Measurements from ENCODE around the gene COG7. TPM values are rescaled to one million over a fixed set of nuclear protein-coding genes. Genes with fewer than 3 reads are reported as not detected.

Gene COG7
- total and polyA plus RNA-seq, 9 donors = 13.8 to 21.5 (median 19.0) TPM

DNA sequence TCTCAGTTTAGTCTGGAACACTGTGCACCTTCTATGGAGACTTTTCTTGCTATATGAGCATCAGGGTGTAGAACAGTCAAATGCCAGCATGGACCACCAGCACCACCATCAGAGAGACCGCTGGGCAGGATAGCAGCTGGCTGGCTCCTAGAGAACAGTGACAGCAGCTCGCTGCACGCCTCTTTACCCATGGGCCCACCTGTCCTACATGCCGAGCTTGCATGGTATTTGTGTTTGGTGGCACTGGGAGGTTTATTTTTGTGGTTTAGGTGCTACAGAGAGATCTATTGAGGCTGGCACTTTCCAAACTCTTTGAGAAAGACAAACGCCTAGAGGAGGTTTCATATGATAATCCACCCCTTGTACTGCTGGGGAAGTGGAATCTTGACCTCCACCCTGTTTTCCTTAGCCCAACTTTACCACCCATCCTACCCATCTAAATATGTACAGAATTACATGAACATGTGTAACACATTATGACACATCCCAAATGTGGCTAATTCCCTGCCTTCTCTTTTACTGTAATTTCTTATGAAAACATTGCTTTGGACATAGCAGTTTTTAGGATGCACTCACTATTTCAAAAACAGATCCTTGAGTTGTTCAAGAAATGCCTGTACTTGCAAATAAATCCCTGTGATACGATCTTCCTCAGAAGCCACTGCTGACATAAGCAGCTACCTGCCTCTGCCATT lies 46.3 kb downstream of the COG7 start:
- Histone ChIP-seq H3K27ac (no peak overlapping the region), H3K36me3 (no peaks in the 10 kb centered on the region), H3K4me1 (ENCODE audit: insufficient read depth) (no peaks in the 10 kb centered on the region), H3K27me3 (no peaks in the 10 kb centered on the region), H3K4me3 (no peak overlapping the region), H3K9me3 (no peaks in the 10 kb centered on the region)
- TF ChIP-seq POLR2A (IDR thresholded peaks at IDR 0.05) (no peak), EP300 (IDR thresholded peaks at IDR 0.05) (no peak)
- TF ChIP-seq, protein P1, sequence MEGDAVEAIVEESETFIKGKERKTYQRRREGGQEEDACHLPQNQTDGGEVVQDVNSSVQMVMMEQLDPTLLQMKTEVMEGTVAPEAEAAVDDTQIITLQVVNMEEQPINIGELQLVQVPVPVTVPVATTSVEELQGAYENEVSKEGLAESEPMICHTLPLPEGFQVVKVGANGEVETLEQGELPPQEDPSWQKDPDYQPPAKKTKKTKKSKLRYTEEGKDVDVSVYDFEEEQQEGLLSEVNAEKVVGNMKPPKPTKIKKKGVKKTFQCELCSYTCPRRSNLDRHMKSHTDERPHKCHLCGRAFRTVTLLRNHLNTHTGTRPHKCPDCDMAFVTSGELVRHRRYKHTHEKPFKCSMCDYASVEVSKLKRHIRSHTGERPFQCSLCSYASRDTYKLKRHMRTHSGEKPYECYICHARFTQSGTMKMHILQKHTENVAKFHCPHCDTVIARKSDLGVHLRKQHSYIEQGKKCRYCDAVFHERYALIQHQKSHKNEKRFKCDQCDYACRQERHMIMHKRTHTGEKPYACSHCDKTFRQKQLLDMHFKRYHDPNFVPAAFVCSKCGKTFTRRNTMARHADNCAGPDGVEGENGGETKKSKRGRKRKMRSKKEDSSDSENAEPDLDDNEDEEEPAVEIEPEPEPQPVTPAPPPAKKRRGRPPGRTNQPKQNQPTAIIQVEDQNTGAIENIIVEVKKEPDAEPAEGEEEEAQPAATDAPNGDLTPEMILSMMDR (IDR thresholded peaks at IDR 0.05) = no peak
- DNase-seq = no peak
- intact Hi-C loops (cut with DNase I) = no loop called here
- WGBS, 3 donors = 93 to 98% (median 94%) methylated on average over 6 of the region's 6 CpGs

DNA sequence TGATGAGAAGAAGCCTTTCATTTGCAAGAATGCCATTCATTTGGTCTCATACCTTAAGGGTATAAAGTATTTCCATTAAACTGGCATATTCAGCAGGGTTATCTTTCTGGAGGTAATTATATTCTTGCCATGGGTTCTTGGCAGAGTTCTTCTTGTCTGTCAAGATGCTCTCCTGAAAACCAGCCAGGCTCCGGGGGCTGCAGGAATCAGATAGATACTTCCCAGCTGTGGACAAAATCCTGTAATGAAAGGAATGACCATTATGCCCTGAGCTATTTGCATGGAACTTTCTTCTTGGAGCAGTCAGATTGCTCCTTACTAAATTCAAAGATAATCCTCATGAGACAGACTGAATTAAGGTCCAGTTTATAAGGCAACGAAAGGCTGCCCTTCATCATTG lies 47.0 kb downstream of the COG7 start:
- Histone ChIP-seq H3K36me3 (no peaks in the 10 kb centered on the region), H3K9me3 (no peaks in the 10 kb centered on the region), H3K4me1 (ENCODE audit: insufficient read depth) (no peaks in the 10 kb centered on the region), H3K27me3 (no peaks in the 10 kb centered on the region), H3K27ac (no peak overlapping the region), H3K4me3 (no peak overlapping the region)
- DNase-seq = no peak
- TF ChIP-seq EP300 (IDR thresholded peaks at IDR 0.05) (no peak), POLR2A (IDR thresholded peaks at IDR 0.05) (no peak)
- TF ChIP-seq, protein P1 (IDR thresholded peaks at IDR 0.05) = no peak
- intact Hi-C loops (cut with DNase I) = no loop called here
- WGBS, 3 donors = 33 to 41% (median 40%) methylated on average over 2 of the region's 2 CpGs

DNA sequence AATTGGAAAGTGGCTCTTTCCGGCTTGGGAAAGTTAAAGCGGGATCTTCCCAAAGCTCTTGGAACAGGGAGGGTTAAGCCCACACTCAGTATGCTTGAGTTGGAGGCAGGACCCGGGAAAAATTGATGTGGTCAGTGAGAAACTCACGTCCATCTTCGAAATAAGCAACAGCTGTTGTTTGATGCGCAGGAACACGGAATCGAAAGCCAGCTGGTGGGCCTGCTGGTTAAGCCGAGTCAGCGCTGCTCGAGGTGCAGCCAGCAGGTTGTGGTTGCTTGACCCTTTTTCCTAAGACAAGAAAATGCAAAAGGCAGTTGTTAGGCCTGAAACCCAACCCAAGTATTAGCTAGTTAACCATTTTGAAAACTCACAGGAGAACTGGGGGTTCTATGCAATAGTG lies 49.4 kb downstream of the COG7 start:
- H3K9me3 ChIP-seq = no peaks in the 10 kb centered on the region
- no peak for DNase-seq
- 50 to 72% (median 54%) methylated on average over 11 of the region's 11 CpGs for WGBS, 3 donors
- no peak for TF ChIP-seq POLR2A (IDR thresholded peaks at IDR 0.05)
- no peak for TF ChIP-seq EP300 (IDR thresholded peaks at IDR 0.05)
- TF ChIP-seq, protein P1 (IDR thresholded peaks at IDR 0.05) = no peak
- no peaks in the 10 kb centered on the region for H3K36me3 ChIP-seq
- no peak overlapping the region for H3K27ac ChIP-seq
- no peak overlapping the region for H3K4me3 ChIP-seq
- H3K27me3 ChIP-seq = no peaks in the 10 kb centered on the region
- intact Hi-C loops (cut with DNase I) = no loop called here
- no peaks in the 10 kb centered on the region for H3K4me1 ChIP-seq (ENCODE audit: insufficient read depth)

DNA sequence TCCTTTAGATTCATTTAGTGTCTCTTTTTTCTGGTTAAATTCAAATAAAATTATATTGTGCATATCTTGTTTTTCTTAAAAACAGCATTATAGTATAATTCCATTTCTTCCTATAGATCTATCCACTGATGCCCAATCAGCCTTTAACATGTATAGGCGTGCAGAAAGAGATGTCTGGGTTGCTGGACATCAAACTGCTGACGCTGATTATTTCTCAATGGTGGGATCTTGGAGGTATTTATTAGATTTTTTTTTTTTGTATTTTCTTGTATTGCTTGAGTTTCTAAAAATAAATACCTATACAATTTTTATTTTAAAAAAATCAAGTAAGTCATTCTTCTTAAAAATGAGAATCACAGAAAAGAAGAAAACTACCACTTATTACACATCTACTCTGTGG lies 50.9 kb downstream of the COG7 start:
- no peak for DNase-seq
- intact Hi-C loops (cut with DNase I) = no loop called here
- Histone ChIP-seq H3K36me3 (no peaks in the 10 kb centered on the region), H3K9me3 (no peaks in the 10 kb centered on the region), H3K27ac (no peak overlapping the region), H3K4me1 (ENCODE audit: insufficient read depth) (no peaks in the 10 kb centered on the region), H3K27me3 (no peaks in the 10 kb centered on the region), H3K4me3 (no peak overlapping the region)
- 94 to 100% (median 97%) methylated on average over 2 of the region's 2 CpGs for WGBS, 3 donors
- no peak for TF ChIP-seq EP300 (IDR thresholded peaks at IDR 0.05)
- TF ChIP-seq, protein P1 (IDR thresholded peaks at IDR 0.05) = no peak
- TF ChIP-seq POLR2A (IDR thresholded peaks at IDR 0.05) = no peak

Data from ovary (tissue), 9 donors.